ENCODE data around the gene MB21D2.

DNA sequence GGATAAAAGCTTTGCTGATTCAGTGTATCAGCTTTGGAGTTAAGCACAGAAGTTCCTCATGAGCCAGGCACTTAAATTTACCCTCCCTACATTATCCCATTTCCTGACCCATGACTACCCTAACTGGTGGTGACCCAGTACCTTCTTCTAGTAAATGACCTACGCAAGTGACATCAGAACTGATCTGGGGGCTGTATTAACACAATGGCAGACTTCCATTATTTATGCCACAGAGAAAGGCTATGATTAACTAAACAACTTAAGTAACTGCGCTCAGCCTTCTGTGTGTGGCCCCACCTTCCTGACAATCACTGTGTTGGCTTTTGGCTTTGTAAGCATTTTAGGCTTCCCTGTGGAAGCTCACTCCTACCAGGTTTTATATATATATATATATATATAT, 1.9 kb downstream of the MB21D2 start:
- TF ChIP-seq, protein P1, sequence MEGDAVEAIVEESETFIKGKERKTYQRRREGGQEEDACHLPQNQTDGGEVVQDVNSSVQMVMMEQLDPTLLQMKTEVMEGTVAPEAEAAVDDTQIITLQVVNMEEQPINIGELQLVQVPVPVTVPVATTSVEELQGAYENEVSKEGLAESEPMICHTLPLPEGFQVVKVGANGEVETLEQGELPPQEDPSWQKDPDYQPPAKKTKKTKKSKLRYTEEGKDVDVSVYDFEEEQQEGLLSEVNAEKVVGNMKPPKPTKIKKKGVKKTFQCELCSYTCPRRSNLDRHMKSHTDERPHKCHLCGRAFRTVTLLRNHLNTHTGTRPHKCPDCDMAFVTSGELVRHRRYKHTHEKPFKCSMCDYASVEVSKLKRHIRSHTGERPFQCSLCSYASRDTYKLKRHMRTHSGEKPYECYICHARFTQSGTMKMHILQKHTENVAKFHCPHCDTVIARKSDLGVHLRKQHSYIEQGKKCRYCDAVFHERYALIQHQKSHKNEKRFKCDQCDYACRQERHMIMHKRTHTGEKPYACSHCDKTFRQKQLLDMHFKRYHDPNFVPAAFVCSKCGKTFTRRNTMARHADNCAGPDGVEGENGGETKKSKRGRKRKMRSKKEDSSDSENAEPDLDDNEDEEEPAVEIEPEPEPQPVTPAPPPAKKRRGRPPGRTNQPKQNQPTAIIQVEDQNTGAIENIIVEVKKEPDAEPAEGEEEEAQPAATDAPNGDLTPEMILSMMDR (IDR thresholded peaks at IDR 0.05) = no peak
- TF ChIP-seq NR3C1 (CRISPR knock-in tag; conservative IDR thresholded peaks at IDR 0.05; ENCODE audit: low read depth) (no peak), ETV6 (CRISPR knock-in tag; IDR thresholded peaks at IDR 0.05) (no peak), MAX (CRISPR knock-in tag; IDR thresholded peaks at IDR 0.05) (no peak), MYBL2 (CRISPR knock-in tag; IDR thresholded peaks at IDR 0.05) (no peak), ESRRA (CRISPR knock-in tag; IDR thresholded peaks at IDR 0.05; ENCODE audit: borderline replicate concordance) (no peak), IRF2 (CRISPR knock-in tag; IDR thresholded peaks at IDR 0.05; ENCODE audit: borderline replicate concordance, low read depth) (no peak), SMAD4 (CRISPR knock-in tag; IDR thresholded peaks at IDR 0.05) (no peak), TEAD4 (CRISPR knock-in tag; IDR thresholded peaks at IDR 0.05) (no peak), NR2C2 (CRISPR knock-in tag; IDR thresholded peaks at IDR 0.05) (no peak)

Measured in WTC11 (cell line).